ENCODE results near the gene MAGI1. TPM values are rescaled to one million over a fixed set of nuclear protein-coding genes. Genes with fewer than 3 reads are reported as not detected.

Gene MAGI1
- total and polyA plus RNA-seq, 4 donors: 9.9 to 88.1 (median 24.6) TPM

- ATAC-seq (ENCODE audit: insufficient read depth, low FRiP score): no peak
- Histone ChIP-seq H3K36me3 (ENCODE audit: control insufficient read depth in 4 of 4, insufficient read depth in 4 of 4, low read length in 4 of 4) (peaks cover 0 to 7% (median under 1%) of the 10 kb centered on the region in 4 donors), H3K4me1 (ENCODE audit: control insufficient read depth in 5 of 5, insufficient read depth in 5 of 5, low read length in 5 of 5) (peaks cover 0 to 5% (median 0%) of the 10 kb centered on the region in 5 donors), H3K27me3 (ENCODE audit: control insufficient read depth in 3 of 3, insufficient read depth in 3 of 3, low read length in 2 of 3) (no peaks in the 10 kb centered on the region), H3K9me3 (ENCODE audit: control insufficient read depth in 4 of 4, insufficient read depth in 3 of 4, low read length in 3 of 4) (peaks cover 0 to 2% (median 0%) of the 10 kb centered on the region in 4 donors), H3K4me3 (no peak overlapping the region), H3K9ac (ENCODE audit: insufficient read depth in 1 of 2, low read length in 2 of 2) (no peak overlapping the region), H3K27ac (ENCODE audit: low read depth in 1 of 2, low read length in 1 of 2) (no peak overlapping the region)
- peak; percentile 71 to 86 (median 79) for DNase-seq
- TF ChIP-seq CTCF (IDR thresholded peaks at IDR 0.05; ENCODE audit: control extremely low read depth, extremely low read depth): peak; percentile 18
- 19 to 20% methylated on average over 6 of the region's 6 CpGs for WGBS, 2 donors
Measured at GRCh38 chr3:65439641-65440284, 599.0 kb downstream of the MAGI1 start.

GRCh38 chr3:65438612-65439011, 600.1 kb downstream of the MAGI1 start:
- ATAC-seq (ENCODE audit: insufficient read depth, low FRiP score): no peak
- H3K27me3 ChIP-seq (ENCODE audit: control insufficient read depth in 3 of 3, insufficient read depth in 3 of 3, low read length in 2 of 3): no peaks in the 10 kb centered on the region
- WGBS, 2 donors: 90 to 97% methylated on average over 1 of the region's 1 CpG

GRCh38 chr3:65438096-65438495, 600.6 kb downstream of the MAGI1 start:
- Histone ChIP-seq H3K9ac (ENCODE audit: insufficient read depth in 1 of 2, low read length in 2 of 2) (no peak overlapping the region), H3K4me1 (ENCODE audit: control insufficient read depth in 5 of 5, insufficient read depth in 5 of 5, low read length in 5 of 5) (peaks cover 0 to 5% (median 0%) of the 10 kb centered on the region in 5 donors), H3K36me3 (ENCODE audit: control insufficient read depth in 4 of 4, insufficient read depth in 4 of 4, low read length in 4 of 4) (peaks cover 0 to 7% (median 1%) of the 10 kb centered on the region in 4 donors), H3K27ac (ENCODE audit: low read depth in 1 of 2, low read length in 1 of 2) (no peak overlapping the region), H3K27me3 (ENCODE audit: control insufficient read depth in 3 of 3, insufficient read depth in 3 of 3, low read length in 2 of 3) (no peaks in the 10 kb centered on the region), H3K4me3 (no peak overlapping the region), H3K9me3 (ENCODE audit: control insufficient read depth in 4 of 4, insufficient read depth in 3 of 4, low read length in 3 of 4) (peaks cover 0 to 2% (median 0%) of the 10 kb centered on the region in 4 donors)
- DNase-seq: peak in 1 of 3 donors; percentile 21
- TF ChIP-seq CTCF (IDR thresholded peaks at IDR 0.05; ENCODE audit: control extremely low read depth, extremely low read depth): no peak
- WGBS, 2 donors: 73 to 85% methylated on average over 3 of the region's 3 CpGs
- ATAC-seq (ENCODE audit: insufficient read depth, low FRiP score): no peak

More at GRCh38 chr3:65438612-65439011, 600.1 kb downstream of the MAGI1 start:
- Histone ChIP-seq H3K27ac (ENCODE audit: low read depth in 1 of 2, low read length in 1 of 2) (no peak overlapping the region), H3K4me3 (no peak overlapping the region), H3K9me3 (ENCODE audit: control insufficient read depth in 4 of 4, insufficient read depth in 3 of 4, low read length in 3 of 4) (peaks cover 0 to 2% (median 0%) of the 10 kb centered on the region in 4 donors), H3K4me1 (ENCODE audit: control insufficient read depth in 5 of 5, insufficient read depth in 5 of 5, low read length in 5 of 5) (peaks cover 0 to 5% (median 0%) of the 10 kb centered on the region in 5 donors), H3K36me3 (ENCODE audit: control insufficient read depth in 4 of 4, insufficient read depth in 4 of 4, low read length in 4 of 4) (peaks cover 0 to 7% (median 1%) of the 10 kb centered on the region in 4 donors), H3K9ac (ENCODE audit: insufficient read depth in 1 of 2, low read length in 2 of 2) (no peak overlapping the region)
- no peak for TF ChIP-seq CTCF (IDR thresholded peaks at IDR 0.05; ENCODE audit: control extremely low read depth, extremely low read depth)
- no peak for DNase-seq

All from lung (tissue), 12 donors.